HEK293 (cell line): ENCODE results near the gene CLDN1.

ENCODE experiments used
- MYNN ChIP-seq: fragments of 450-650 bp; formaldehyde crosslinking; IDR thresholded peaks from 2 replicates; pipeline ENCODE4 v1.5.1; 2016; ENCODE audit warnings: missing biosample characterization, missing genetic modification characterization, borderline replicate concordance
- SETDB1 ChIP-seq: IDR thresholded peaks from one replicate; pipeline ENCODE4 v1.6.1; 2017; ENCODE audit warnings: mild to moderate bottlenecking, low read length, moderate library complexity, mixed read lengths; ENCODE audit not compliant: insufficient read length
- YY2 ChIP-seq: fragments of 450-650 bp; formaldehyde crosslinking; IDR thresholded peaks from 2 replicates; pipeline ENCODE4 v1.5.1; 2016; ENCODE audit warnings: missing biosample characterization, missing genetic modification characterization
- ZFP3 ChIP-seq: fragments of 450-650 bp; formaldehyde crosslinking; IDR thresholded peaks from 2 replicates; pipeline ENCODE4 v1.5.1; 2016; ENCODE audit warnings: low read depth, missing biosample characterization, missing genetic modification characterization
- ZNF138 ChIP-seq: fragments of 450-650 bp; formaldehyde crosslinking; IDR thresholded peaks from 2 replicates; pipeline ENCODE4 v1.5.1; 2016; ENCODE audit warnings: missing biosample characterization, missing genetic modification characterization, borderline replicate concordance
- ZNF350 ChIP-seq: fragments of 450-650 bp; formaldehyde crosslinking; IDR thresholded peaks from 2 replicates; pipeline ENCODE4 v1.5.0; 2017; ENCODE audit warnings: missing biosample characterization, mild to moderate bottlenecking, missing genetic modification characterization
- ZNF501 ChIP-seq: fragments of 450-650 bp; formaldehyde crosslinking; IDR thresholded peaks from 2 replicates; pipeline ENCODE4 v1.5.1; 2016; ENCODE audit warnings: missing biosample characterization, missing genetic modification characterization
- ZNF571 ChIP-seq: fragments of 450-650 bp; formaldehyde crosslinking; IDR thresholded peaks from 2 replicates; pipeline ENCODE4 v1.5.0; 2017; ENCODE audit warnings: missing biosample characterization, missing genetic modification characterization
- ZNF623 ChIP-seq: fragments of 450-650 bp; formaldehyde crosslinking; IDR thresholded peaks from 2 replicates; pipeline ENCODE4 v1.5.1; 2016; ENCODE audit warnings: missing biosample characterization, missing genetic modification characterization
- ZSCAN23 ChIP-seq: fragments of 450-650 bp; formaldehyde crosslinking; IDR thresholded peaks from 2 replicates; pipeline ENCODE4 v1.5.1; 2016; ENCODE audit warnings: missing biosample characterization, missing genetic modification characterization
- TF ChIP-seq, protein P1 (sequence below): fragments of 450-650 bp; formaldehyde crosslinking; IDR thresholded peaks from 2 replicates; pipeline ENCODE4 v1.5.1; 2016; ENCODE audit warnings: missing biosample characterization, missing genetic modification characterization
- TF ChIP-seq, protein P2 (sequence below): fragments of 450-650 bp; formaldehyde crosslinking; IDR thresholded peaks from 2 replicates; pipeline ENCODE4 v1.5.1; 2016; ENCODE audit warnings: missing biosample characterization, missing genetic modification characterization
- TF ChIP-seq, protein P3 (sequence below): fragments of 450-650 bp; formaldehyde crosslinking; IDR thresholded peaks from 2 replicates; pipeline ENCODE4 v1.5.1; 2016; ENCODE audit warnings: missing biosample characterization, missing genetic modification characterization
- TF ChIP-seq, protein P4 (sequence below): fragments of 450-650 bp; formaldehyde crosslinking; conservative IDR thresholded peaks from 2 replicates; pipeline ENCODE4 v1.5.1; 2016; ENCODE audit warnings: low read depth, missing biosample characterization, missing genetic modification characterization

DNA sequence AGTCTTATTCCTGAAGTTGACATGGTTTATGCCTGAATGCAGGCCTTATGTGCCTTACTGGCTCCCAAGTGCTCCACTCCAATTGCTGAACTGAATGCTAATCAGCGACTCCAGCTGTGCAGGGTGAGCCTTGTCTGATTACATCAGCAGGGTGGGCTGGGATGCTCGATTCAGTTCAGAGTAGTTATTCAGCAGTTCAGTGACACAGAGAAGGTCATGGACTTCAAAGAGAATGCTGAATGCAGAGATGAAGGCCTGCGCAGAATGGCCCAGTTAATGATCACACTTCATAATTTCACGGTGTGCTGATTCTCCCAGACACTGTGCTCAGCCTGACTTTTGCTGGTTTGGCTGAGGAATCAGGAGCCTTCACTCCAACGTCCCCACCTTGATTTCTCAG is 63.6 kb downstream of the CLDN1 start:
- TF ChIP-seq, protein P1, sequence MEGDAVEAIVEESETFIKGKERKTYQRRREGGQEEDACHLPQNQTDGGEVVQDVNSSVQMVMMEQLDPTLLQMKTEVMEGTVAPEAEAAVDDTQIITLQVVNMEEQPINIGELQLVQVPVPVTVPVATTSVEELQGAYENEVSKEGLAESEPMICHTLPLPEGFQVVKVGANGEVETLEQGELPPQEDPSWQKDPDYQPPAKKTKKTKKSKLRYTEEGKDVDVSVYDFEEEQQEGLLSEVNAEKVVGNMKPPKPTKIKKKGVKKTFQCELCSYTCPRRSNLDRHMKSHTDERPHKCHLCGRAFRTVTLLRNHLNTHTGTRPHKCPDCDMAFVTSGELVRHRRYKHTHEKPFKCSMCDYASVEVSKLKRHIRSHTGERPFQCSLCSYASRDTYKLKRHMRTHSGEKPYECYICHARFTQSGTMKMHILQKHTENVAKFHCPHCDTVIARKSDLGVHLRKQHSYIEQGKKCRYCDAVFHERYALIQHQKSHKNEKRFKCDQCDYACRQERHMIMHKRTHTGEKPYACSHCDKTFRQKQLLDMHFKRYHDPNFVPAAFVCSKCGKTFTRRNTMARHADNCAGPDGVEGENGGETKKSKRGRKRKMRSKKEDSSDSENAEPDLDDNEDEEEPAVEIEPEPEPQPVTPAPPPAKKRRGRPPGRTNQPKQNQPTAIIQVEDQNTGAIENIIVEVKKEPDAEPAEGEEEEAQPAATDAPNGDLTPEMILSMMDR = no peak
- no peak for TF ChIP-seq YY2 (tag by site-specific recombination)
- TF ChIP-seq, protein P2, sequence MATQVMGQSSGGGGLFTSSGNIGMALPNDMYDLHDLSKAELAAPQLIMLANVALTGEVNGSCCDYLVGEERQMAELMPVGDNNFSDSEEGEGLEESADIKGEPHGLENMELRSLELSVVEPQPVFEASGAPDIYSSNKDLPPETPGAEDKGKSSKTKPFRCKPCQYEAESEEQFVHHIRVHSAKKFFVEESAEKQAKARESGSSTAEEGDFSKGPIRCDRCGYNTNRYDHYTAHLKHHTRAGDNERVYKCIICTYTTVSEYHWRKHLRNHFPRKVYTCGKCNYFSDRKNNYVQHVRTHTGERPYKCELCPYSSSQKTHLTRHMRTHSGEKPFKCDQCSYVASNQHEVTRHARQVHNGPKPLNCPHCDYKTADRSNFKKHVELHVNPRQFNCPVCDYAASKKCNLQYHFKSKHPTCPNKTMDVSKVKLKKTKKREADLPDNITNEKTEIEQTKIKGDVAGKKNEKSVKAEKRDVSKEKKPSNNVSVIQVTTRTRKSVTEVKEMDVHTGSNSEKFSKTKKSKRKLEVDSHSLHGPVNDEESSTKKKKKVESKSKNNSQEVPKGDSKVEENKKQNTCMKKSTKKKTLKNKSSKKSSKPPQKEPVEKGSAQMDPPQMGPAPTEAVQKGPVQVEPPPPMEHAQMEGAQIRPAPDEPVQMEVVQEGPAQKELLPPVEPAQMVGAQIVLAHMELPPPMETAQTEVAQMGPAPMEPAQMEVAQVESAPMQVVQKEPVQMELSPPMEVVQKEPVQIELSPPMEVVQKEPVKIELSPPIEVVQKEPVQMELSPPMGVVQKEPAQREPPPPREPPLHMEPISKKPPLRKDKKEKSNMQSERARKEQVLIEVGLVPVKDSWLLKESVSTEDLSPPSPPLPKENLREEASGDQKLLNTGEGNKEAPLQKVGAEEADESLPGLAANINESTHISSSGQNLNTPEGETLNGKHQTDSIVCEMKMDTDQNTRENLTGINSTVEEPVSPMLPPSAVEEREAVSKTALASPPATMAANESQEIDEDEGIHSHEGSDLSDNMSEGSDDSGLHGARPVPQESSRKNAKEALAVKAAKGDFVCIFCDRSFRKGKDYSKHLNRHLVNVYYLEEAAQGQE (tag by site-specific recombination) = no peak
- TF ChIP-seq ZNF623 = no peak
- TF ChIP-seq, protein P3, sequence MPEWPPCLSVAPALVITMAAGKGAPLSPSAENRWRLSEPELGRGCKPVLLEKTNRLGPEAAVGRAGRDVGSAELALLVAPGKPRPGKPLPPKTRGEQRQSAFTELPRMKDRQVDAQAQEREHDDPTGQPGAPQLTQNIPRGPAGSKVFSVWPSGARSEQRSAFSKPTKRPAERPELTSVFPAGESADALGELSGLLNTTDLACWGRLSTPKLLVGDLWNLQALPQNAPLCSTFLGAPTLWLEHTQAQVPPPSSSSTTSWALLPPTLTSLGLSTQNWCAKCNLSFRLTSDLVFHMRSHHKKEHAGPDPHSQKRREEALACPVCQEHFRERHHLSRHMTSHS (tag by site-specific recombination) = no peak
- no peak for TF ChIP-seq MYNN
- no peak for TF ChIP-seq ZNF501 (tag by site-specific recombination)
- TF ChIP-seq ZNF571 (tag by site-specific recombination) = no peak
- no peak for TF ChIP-seq ZFP3
- no peak for TF ChIP-seq ZNF350 (tag by site-specific recombination)
- no peak for TF ChIP-seq ZSCAN23 (tag by site-specific recombination)
- no peak for TF ChIP-seq ZNF138
- TF ChIP-seq, protein P4, sequence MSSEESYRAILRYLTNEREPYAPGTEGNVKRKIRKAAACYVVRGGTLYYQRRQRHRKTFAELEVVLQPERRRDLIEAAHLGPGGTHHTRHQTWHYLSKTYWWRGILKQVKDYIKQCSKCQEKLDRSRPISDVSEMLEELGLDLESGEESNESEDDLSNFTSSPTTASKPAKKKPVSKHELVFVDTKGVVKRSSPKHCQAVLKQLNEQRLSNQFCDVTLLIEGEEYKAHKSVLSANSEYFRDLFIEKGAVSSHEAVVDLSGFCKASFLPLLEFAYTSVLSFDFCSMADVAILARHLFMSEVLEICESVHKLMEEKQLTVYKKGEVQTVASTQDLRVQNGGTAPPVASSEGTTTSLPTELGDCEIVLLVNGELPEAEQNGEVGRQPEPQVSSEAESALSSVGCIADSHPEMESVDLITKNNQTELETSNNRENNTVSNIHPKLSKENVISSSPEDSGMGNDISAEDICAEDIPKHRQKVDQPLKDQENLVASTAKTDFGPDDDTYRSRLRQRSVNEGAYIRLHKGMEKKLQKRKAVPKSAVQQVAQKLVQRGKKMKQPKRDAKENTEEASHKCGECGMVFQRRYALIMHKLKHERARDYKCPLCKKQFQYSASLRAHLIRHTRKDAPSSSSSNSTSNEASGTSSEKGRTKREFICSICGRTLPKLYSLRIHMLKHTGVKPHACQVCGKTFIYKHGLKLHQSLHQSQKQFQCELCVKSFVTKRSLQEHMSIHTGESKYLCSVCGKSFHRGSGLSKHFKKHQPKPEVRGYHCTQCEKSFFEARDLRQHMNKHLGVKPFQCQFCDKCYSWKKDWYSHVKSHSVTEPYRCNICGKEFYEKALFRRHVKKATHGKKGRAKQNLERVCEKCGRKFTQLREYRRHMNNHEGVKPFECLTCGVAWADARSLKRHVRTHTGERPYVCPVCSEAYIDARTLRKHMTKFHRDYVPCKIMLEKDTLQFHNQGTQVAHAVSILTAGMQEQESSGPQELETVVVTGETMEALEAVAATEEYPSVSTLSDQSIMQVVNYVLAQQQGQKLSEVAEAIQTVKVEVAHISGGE (tag by site-specific recombination) = no peak
- TF ChIP-seq SETDB1 = no peak
